Mucosa of stomach (tissue), 1 donor: Measurements from ENCODE around the gene TRIM37.
"Not testable (repeated sequence)": the region's sequence is repeated elsewhere in the genome, so short reads cannot be mapped to it uniquely, and the experiment has no call there.

Experiments used
- H3K27me3 ChIP-seq: one replicate; pipeline ENCODE4 v1.7.0; 2013; ENCODE audit warnings: mild to moderate bottlenecking, low read length; ENCODE audit not compliant: control insufficient read depth, insufficient read depth
- H3K36me3 ChIP-seq: one replicate; pipeline ENCODE4 v1.7.0; 2013; ENCODE audit warnings: low read length; ENCODE audit not compliant: control insufficient read depth, insufficient read depth
- H3K4me1 ChIP-seq: one replicate; pipeline ENCODE4 v1.7.0; 2013; ENCODE audit warnings: mild to moderate bottlenecking, low read length; ENCODE audit not compliant: control insufficient read depth, insufficient read depth
- H3K4me3 ChIP-seq: one replicate; pipeline ENCODE4 v1.7.0; 2013; ENCODE audit warnings: low read length
- H3K9ac ChIP-seq: one replicate; pipeline ENCODE4 v1.7.0; 2013; ENCODE audit warnings: mild to moderate bottlenecking, low read length, moderate library complexity
- H3K9me3 ChIP-seq: one replicate; pipeline ENCODE4 v1.7.0; 2013; ENCODE audit warnings: mild to moderate bottlenecking, low read length, moderate library complexity; ENCODE audit not compliant: control insufficient read depth
- donor health status: Pancreatic carcinoma.

TRIM37 gene

DNA sequence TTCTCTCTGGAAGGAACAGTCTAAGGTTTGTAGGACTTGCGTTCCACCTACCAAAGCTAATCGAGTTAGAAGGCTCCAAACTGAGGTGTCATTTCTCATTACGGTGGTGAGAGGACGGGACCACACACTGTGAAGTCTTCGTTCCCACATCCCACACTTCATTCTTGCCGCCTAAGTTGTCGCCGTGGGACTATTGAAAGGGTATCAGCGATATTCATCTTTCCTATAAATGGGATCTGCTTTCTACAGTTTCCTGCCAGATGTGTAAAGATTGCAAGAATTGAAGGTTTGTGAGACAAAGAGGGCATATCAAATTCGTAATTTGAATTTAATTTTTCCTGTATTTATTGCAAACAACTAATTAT, 608 bp upstream of the TRIM37 start:
- H3K9ac ChIP-seq, result peak overlapping the region; percentile 65
- H3K27me3 ChIP-seq, result no peaks in the 10 kb centered on the region
- H3K4me1 ChIP-seq, result no peaks in the 10 kb centered on the region
- no peaks in the 10 kb centered on the region for H3K9me3 ChIP-seq
- peak overlapping the region; percentile 61 for H3K4me3 ChIP-seq
- H3K36me3 ChIP-seq, result no peaks in the 10 kb centered on the region

DNA sequence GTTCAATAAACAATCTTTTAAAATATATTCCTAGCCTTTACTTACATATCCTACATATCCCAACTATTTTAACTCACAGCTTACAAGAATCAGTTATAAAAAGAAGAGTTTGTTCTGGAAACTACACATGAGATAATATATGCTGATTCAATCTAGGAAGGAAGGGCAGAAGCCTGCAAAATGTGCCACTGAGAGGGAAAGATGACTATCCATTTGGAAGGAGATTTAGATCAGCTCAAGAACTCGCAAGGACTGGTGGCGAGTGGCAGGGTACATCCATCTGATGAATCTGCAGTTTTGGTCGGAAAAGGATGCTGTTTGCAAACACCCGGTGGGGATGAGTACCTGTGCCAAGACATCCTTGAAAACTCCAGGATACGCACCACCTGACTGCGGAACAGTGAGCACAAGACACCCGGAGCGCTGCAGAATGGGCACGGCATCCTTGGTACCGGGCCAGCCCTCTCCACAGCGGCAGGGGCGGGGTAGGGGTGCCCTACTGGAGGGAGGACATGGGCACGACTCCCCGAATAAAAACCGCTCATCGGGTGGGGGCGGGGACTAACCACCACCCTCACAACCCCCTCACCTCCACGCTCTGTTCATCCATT, 723 bp downstream of the TRIM37 start:
- Histone ChIP-seq H3K36me3 (no peaks in the 10 kb centered on the region), H3K9me3 (no peaks in the 10 kb centered on the region)

DNA sequence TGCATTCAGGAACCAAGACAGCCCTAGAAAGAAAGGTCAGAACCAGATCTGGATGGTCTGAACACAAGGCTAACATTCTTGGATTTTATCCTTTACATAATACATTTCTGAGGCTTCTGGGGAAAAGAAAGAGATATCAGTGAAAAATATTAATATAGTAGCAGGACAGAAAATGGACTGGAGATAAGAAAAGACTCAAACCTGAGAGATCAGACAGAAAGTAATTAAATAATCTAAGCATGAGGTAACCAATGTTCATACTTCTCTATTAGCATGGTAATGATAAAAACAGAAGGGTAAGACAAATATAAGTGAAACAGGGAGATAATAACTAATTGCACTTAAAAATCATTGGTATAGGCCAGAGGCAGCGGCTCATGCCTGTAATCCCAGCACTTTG, 5.5 kb downstream of the TRIM37 start:
- H3K36me3 ChIP-seq, result no peaks in the 10 kb centered on the region

More for the DNA sequence above, 723 bp downstream of the TRIM37 start:
- Histone ChIP-seq H3K9ac (peak overlapping the region; percentile 65), H3K4me3 (peak overlapping the region; percentile 80), H3K4me1 (no peaks in the 10 kb centered on the region), H3K27me3 (no peaks in the 10 kb centered on the region)

DNA sequence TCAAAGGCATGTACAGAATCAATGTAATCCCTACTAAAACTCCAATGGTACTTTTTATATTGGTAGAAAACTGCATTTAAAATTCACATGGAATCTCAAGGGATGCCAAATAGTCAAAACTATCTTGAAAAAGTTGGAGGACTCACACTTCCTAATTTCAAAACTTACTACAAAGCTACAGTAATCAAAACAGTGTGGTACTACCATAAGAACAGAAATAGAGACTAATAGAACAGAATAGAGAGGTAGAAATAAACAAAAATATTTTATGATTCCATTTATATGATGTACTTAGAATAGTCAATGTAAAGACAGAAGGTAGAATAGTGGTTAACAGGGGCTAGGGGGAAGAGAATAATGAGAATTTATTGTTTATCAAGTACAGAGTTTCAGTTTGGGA, 8.8 kb downstream of the TRIM37 start:
- H3K27me3 ChIP-seq, result no peaks in the 10 kb centered on the region
- H3K9ac ChIP-seq, result no peak overlapping the region
- H3K4me3 ChIP-seq, result no peak overlapping the region
- no peaks in the 10 kb centered on the region for H3K9me3 ChIP-seq
- no peaks in the 10 kb centered on the region for H3K36me3 ChIP-seq
- no peaks in the 10 kb centered on the region for H3K4me1 ChIP-seq

More for the DNA sequence above, 5.5 kb downstream of the TRIM37 start:
- no peak overlapping the region for H3K4me3 ChIP-seq
- no peaks in the 10 kb centered on the region for H3K9me3 ChIP-seq
- H3K27me3 ChIP-seq, result no peaks in the 10 kb centered on the region
- H3K9ac ChIP-seq, result no peak overlapping the region
- H3K4me1 ChIP-seq, result no peaks in the 10 kb centered on the region

DNA sequence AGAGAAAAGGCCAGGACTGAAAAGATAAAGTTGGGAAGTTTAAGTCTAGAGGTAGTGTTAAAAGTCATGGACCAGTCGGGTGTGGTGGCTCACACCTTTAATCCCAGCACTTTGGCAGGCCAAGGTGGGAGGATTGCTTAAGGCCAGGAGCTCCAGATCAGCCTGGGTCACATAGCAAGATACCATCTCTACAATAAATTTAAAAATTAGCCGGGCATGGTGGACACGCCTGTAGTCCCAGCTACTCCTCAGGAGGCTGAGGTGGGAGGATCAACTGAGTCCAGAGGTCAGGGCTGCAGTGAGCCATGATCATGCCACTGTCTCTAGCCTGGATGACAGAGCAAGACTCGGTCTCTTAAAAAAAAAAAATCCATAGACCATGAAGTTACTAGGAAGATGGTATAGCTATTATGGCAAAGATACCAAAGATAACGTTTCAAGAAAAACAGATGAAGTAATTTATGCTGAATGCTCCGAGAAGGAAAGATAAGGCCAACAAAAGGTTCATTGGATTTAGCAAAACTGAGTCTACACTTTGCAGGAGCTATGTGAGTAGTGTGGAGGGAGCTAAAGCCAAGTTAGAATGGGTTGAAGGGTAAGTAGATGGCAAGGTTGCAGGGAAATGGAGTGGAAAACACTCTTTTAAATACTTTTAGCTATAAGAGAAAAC, 11.7 kb downstream of the TRIM37 start:
- Histone ChIP-seq H3K9me3 (no peaks in the 10 kb centered on the region), H3K9ac (no peak overlapping the region), H3K4me3 (no peak overlapping the region), H3K36me3 (no peaks in the 10 kb centered on the region), H3K4me1 (no peaks in the 10 kb centered on the region), H3K27me3 (no peaks in the 10 kb centered on the region)

DNA sequence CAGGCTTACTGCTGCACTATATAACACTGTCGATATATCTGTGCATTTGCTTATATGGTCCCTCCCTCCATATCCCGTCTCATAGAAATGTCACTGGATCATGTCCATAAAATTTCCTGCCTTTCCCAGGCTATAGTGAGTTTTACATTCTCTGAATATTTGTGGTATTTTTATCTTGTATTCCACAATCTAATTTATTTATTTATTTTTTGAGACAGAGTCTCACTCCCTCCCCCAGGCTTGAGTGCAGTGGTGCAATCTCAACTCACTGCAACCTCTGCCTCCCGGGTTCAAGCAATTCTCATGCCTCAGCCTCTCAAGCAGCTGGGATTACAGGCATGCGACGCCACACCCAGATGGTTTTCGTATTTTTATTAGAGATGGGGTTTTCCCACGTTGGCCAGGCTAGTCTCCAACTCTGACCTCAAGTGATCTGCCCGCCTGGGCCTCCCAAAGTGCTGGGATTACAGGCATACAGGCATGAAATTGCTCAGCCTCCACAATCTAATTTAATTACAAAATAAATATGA, 12.9 kb downstream of the TRIM37 start:
- Histone ChIP-seq H3K27me3 (no peaks in the 10 kb centered on the region), H3K36me3 (no peaks in the 10 kb centered on the region), H3K9me3 (no peaks in the 10 kb centered on the region), H3K4me3 (no peak overlapping the region), H3K4me1 (no peaks in the 10 kb centered on the region), H3K9ac (no peak overlapping the region)

DNA sequence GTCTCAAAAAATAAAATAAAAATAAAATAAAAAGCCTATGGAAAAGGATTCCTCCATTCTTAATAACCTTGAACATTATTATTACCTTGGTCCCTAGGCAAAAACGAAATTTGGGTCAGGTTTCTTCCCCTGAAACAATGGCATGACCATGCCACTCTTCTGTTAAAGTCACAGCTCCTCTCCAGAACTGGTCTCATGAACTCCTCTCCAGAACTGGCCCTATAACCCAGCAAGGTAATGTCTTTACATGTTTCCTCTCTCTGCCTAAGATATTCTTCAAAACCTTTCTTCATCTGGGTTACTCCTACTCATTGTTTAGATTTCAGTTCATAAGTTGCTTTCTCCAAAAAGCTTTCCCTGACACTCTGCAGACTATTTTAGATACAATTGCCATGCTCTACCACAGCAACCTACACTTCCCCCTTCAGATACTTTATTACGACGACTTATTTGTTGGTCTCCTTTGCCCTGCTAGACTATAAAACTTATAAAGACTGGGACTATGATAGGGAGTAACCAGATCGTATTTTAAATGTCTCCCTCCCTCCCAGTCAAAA, 13.5 kb downstream of the TRIM37 start:
- no peaks in the 10 kb centered on the region for H3K9me3 ChIP-seq
- H3K4me1 ChIP-seq, result no peaks in the 10 kb centered on the region
- no peak overlapping the region for H3K4me3 ChIP-seq
- H3K27me3 ChIP-seq, result no peaks in the 10 kb centered on the region
- H3K9ac ChIP-seq, result no peak overlapping the region
- no peaks in the 10 kb centered on the region for H3K36me3 ChIP-seq

DNA sequence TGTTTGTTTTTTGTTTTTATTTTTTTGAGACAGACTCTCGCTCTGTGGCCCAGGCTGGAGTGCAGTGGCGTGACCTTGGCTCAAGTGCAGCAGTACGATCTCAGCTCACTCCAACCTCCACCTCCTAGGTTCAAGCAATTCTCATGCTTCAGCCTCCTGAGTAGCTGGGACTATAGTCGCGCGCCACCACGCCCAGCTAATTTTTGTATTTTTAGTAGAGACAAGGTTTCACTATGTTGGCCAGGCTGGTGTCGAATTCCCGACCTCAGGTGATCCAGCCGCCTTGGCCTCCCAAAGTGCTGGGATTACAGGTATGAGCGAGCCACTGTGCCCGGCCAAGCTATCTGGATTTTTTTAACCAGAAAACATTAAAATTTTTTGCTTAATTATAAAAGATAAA, 16.1 kb downstream of the TRIM37 start:
- not testable (repeated sequence) for H3K9ac ChIP-seq, H3K4me3 ChIP-seq, H3K4me1 ChIP-seq, H3K9me3 ChIP-seq, H3K27me3 ChIP-seq, H3K36me3 ChIP-seq

DNA sequence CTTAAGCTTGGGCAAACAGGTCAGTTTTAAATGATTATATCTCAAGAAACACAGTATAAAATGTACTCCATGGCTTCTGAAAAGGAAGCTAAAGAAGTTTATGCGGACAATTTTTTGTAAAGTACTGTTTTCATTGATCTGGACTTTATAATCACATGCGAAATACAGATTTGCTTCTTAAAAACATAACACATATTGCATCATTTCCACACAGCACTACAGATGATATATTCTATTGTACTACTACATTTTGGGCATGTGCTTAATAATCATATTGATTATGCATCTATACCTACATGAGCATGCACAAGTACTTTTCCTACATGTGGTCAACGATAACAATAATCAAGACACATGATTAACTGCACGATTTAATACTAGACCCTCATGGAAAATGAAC, 22.5 kb downstream of the TRIM37 start:
- Histone ChIP-seq H3K27me3 (no peaks in the 10 kb centered on the region), H3K9me3 (no peaks in the 10 kb centered on the region), H3K4me1 (no peaks in the 10 kb centered on the region), H3K9ac (no peak overlapping the region), H3K36me3 (no peaks in the 10 kb centered on the region), H3K4me3 (no peak overlapping the region)

DNA sequence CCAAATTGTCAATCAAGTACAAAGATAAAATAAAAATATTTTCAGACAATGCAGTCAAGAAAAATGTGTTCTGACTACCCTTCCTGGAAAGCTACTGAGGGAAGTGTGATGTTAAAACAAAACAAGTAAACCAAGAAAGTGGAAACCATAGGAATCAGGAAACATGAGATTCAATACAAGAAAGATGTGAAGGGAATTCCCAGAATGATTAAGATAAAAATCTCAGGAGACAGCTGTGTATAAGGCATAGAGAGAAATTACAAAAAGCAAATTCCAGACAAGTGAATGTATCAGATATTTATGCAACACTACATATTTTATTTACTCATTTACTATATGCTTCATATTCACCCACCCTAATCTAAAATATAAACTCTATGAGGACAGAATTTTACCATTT, 32.2 kb downstream of the TRIM37 start:
- no peaks in the 10 kb centered on the region for H3K4me1 ChIP-seq
- H3K27me3 ChIP-seq, result no peaks in the 10 kb centered on the region
- H3K9ac ChIP-seq, result no peak overlapping the region
- no peak overlapping the region for H3K4me3 ChIP-seq
- H3K9me3 ChIP-seq, result no peaks in the 10 kb centered on the region
- H3K36me3 ChIP-seq, result no peaks in the 10 kb centered on the region

DNA sequence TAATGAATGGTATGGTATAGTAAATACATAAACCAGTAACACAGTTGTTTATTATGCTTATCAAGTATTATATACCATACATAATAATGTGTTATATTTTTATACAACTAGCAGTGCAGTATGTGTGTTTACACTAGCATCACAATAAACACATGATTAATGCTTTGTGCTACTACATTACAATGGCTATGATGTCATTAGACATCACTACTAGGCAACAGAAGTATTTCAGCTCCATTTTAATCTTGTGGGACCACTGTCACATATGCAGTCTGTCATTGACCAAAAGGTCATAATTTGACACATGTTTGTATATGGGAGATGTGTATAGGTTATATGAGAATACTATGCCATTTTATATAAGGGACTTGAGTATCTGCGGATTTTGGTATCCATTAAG, 32.7 kb downstream of the TRIM37 start:
- H3K9me3 ChIP-seq, result no peaks in the 10 kb centered on the region
- H3K9ac ChIP-seq, result no peak overlapping the region
- no peaks in the 10 kb centered on the region for H3K36me3 ChIP-seq
- no peak overlapping the region for H3K4me3 ChIP-seq
- H3K27me3 ChIP-seq, result no peaks in the 10 kb centered on the region
- H3K4me1 ChIP-seq, result no peaks in the 10 kb centered on the region

DNA sequence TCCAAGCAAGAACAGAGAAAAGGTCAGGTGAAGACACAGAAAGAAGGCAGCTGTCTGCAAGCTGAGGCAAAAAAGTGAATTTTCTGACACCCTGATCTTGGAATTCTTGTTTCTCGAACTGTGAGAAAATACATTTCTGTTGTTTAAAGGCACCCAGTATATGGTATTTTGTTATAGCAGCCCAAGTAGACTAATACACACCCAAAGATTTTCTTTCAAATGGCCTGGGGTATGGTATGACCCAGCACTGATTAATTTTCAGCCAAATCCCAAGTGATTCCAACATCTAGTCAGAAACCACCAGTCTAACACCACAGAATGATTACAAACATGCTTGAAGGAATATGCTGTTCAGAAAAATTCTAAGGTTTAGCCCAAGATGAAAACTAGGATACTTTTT, 36.8 kb downstream of the TRIM37 start:
- Histone ChIP-seq H3K36me3 (no peaks in the 10 kb centered on the region), H3K27me3 (no peaks in the 10 kb centered on the region), H3K4me3 (no peak overlapping the region), H3K4me1 (no peaks in the 10 kb centered on the region), H3K9ac (no peak overlapping the region), H3K9me3 (no peaks in the 10 kb centered on the region)
